ENCODE measurements around the gene SLC49A3.
"Not testable (repeated sequence)": the region's sequence is repeated elsewhere in the genome, so short reads cannot be mapped to it uniquely, and the experiment has no call there.

SLC49A3 gene

GRCh38 chr4:648579-649292 is 40.2 kb downstream of the SLC49A3 start:
- no peak for DNase-seq (ENCODE audit: low read depth)
- H3K4me3 ChIP-seq (replicated peaks; ENCODE audit: low read depth, low read length), result no peak overlapping the region
- no peak for TF ChIP-seq CTCF (IDR thresholded peaks at IDR 0.05; ENCODE audit: low read length, missing control alignments)

- DNase-seq (ENCODE audit: low read depth), result no peak
- H3K4me3 ChIP-seq (replicated peaks; ENCODE audit: low read depth, low read length), result no peak overlapping the region
- no peak for TF ChIP-seq CTCF (IDR thresholded peaks at IDR 0.05; ENCODE audit: low read length, missing control alignments)
Observed at GRCh38 chr4:647481-647880, 41.5 kb downstream of the SLC49A3 start.

GRCh38 chr4:646460-646859 is 42.5 kb downstream of the SLC49A3 start:
- no peak for TF ChIP-seq CTCF (IDR thresholded peaks at IDR 0.05; ENCODE audit: low read length, missing control alignments)
- no peak overlapping the region for H3K4me3 ChIP-seq (replicated peaks; ENCODE audit: low read depth, low read length)
- no peak for DNase-seq (ENCODE audit: low read depth)

GRCh38 chr4:642366-642765 is 46.6 kb downstream of the SLC49A3 start:
- not testable (repeated sequence) for DNase-seq (ENCODE audit: low read depth); H3K4me3 ChIP-seq (replicated peaks; ENCODE audit: low read depth, low read length)

GRCh38 chr4:637536-638280 is 51.2 kb downstream of the SLC49A3 start:
- H3K4me3 ChIP-seq (replicated peaks; ENCODE audit: low read depth, low read length), result no peak overlapping the region
- TF ChIP-seq CTCF (IDR thresholded peaks at IDR 0.05; ENCODE audit: low read length, missing control alignments), result no peak
- DNase-seq (ENCODE audit: low read depth), result no peak

- DNase-seq (ENCODE audit: low read depth), result no peak
- TF ChIP-seq CTCF (IDR thresholded peaks at IDR 0.05; ENCODE audit: low read length, missing control alignments), result no peak
- no peak overlapping the region for H3K4me3 ChIP-seq (replicated peaks; ENCODE audit: low read depth, low read length)
Observed at GRCh38 chr4:636628-637159, 52.3 kb downstream of the SLC49A3 start.

- no peak for TF ChIP-seq CTCF (IDR thresholded peaks at IDR 0.05; ENCODE audit: low read length, missing control alignments)
- H3K4me3 ChIP-seq (replicated peaks; ENCODE audit: low read depth, low read length), result no peak overlapping the region
- DNase-seq (ENCODE audit: low read depth), result no peak
Observed at GRCh38 chr4:635851-636627, 52.9 kb downstream of the SLC49A3 start.

GRCh38 chr4:635066-635835 is 53.7 kb downstream of the SLC49A3 start:
- H3K4me3 ChIP-seq (replicated peaks; ENCODE audit: low read depth, low read length), result not testable (repeated sequence)

More at GRCh38 chr4:635066-635835, 53.7 kb downstream of the SLC49A3 start:
- DNase-seq (ENCODE audit: low read depth), result not testable (repeated sequence)

Measured in fibroblast of pulmonary artery (primary cell).